GM12872 (cell line): ENCODE results near the gene DEDD.

Experiments
- TF ChIP-seq, protein P1 (sequence below): IDR thresholded peaks from 3 replicates; pipeline ENCODE4 v1.5.1; 2011; ENCODE audit warnings: low read depth, mild to moderate bottlenecking, low read length, moderate library complexity; ENCODE audit not compliant: insufficient read depth

The DEDD gene, protein sequence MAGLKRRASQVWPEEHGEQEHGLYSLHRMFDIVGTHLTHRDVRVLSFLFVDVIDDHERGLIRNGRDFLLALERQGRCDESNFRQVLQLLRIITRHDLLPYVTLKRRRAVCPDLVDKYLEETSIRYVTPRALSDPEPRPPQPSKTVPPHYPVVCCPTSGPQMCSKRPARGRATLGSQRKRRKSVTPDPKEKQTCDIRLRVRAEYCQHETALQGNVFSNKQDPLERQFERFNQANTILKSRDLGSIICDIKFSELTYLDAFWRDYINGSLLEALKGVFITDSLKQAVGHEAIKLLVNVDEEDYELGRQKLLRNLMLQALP

DNA sequence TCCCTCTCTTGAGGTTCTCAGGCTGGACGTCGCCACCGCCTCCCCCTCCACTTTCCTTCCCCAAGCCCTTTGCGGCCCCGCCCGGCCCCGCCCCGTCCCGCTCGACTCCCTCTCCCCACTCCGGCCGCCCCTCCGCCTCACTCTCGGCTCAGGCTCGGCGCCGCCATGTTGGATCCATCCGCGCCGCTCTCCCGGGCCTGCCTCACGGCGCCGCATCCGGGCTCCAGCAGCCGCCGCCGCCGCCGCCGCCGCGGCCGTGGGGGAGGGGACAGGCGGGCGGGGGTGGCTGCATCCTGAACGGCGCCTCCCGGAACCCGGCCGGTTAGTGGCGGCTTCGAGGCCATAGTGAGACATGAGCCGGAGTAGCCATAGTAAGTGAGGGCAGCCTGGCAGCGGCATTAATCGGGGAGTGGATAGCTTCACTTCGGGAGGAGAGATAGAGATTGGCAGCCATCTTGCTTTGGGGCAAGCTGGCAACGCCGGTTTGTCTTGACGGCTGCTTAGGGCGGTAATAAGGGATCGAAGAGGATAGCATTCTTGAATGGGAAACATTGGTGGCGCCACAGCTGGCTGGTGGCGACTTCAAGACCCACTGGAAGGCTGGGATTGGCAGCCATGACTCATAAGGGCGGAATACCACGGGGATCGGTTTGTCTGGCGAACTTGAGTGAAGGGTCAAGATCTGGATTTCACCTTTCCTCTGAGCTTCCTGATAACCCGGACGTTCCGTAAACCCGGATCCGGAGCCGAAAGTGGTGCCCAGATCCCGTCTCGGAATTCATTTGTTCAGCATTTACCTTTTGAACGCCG is at the start of gene DEDD:
TSS of gene DEDD (minus strand) at position 258 of the 810 bp plus-strand sequence. CDS start 8,205 bp downstream, outside the sequence.
- TF ChIP-seq, protein P1, sequence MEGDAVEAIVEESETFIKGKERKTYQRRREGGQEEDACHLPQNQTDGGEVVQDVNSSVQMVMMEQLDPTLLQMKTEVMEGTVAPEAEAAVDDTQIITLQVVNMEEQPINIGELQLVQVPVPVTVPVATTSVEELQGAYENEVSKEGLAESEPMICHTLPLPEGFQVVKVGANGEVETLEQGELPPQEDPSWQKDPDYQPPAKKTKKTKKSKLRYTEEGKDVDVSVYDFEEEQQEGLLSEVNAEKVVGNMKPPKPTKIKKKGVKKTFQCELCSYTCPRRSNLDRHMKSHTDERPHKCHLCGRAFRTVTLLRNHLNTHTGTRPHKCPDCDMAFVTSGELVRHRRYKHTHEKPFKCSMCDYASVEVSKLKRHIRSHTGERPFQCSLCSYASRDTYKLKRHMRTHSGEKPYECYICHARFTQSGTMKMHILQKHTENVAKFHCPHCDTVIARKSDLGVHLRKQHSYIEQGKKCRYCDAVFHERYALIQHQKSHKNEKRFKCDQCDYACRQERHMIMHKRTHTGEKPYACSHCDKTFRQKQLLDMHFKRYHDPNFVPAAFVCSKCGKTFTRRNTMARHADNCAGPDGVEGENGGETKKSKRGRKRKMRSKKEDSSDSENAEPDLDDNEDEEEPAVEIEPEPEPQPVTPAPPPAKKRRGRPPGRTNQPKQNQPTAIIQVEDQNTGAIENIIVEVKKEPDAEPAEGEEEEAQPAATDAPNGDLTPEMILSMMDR, result peak; percentile 17; the same call in 1 of the 3 replicates

DNA sequence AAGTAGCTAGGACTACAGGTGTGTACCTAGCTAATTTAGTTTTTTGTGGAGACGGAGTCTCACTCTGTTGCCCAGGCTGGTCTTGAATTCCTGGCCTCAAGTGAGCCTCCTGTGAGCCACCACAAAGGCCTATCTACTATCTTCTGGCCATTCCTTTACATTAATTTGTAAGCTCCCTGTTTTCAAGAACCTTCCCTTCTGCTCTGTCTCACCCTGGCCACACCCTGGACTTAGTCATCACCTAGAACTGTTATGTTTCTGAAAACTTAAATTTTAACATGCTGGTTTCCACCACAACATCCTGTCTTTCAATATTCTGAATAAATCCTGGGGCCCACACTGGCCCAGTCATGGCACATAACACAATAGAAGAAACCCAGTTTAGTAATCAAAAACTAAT is 49.7 kb upstream of the DEDD start:
- TF ChIP-seq, protein P1, result no peak

DNA sequence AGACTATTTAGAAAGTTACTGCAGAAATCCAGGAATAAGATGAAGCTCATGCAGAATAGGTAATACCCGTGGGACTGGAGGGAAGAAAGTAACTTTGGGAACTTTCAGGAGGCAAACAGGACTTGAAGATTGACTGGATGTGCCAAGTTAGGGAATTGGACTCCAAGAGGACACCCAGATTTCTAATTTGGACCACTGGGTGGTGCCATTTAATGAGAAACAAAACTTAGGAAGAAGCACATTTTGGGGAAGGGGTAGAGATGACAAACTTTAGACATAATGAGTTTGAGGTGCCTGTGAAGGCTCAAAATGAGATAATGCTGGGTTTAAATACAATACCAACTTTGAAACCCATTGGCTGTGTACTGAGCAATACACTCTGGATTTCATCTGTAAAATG is 48.2 kb upstream of the DEDD start:
- TF ChIP-seq, protein P1, result peak; percentile 41; the same call in 1 of the 3 replicates

DNA sequence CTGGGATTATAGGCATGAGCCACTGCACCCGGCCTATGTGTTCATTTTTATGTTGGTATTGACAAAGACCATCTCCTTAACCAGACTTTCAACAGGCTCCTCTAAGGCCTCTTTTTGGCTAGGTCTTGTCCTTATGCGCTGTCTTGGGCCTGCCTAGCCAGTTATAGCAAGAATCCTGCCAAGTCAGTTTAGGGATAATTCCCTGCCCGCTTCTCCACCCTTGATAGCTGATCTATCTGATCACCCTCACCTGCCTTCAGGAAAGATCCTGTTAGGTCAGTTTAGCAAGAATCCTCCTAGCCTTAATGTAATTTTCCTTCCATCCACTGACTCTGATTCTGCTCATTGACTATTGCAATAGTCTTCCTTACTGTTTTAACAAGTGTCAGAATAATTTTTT is 47.2 kb upstream of the DEDD start:
- TF ChIP-seq, protein P1, result no peak

DNA sequence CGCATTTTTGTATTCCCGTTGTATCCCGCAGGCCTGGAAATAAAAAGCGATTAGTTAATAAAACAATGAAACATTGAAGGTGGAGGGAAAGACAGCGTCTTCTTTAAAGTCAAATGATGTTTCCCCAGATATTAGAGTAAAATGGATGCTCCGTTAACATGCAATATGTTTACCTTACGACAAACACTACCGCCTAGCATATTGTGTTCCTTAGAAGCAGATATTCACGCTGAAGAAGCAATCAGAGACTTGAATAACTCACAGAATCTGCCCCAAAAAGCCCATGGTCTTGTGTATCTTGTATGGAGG is 45.4 kb upstream of the DEDD start:
- TF ChIP-seq, protein P1, result no peak

DNA sequence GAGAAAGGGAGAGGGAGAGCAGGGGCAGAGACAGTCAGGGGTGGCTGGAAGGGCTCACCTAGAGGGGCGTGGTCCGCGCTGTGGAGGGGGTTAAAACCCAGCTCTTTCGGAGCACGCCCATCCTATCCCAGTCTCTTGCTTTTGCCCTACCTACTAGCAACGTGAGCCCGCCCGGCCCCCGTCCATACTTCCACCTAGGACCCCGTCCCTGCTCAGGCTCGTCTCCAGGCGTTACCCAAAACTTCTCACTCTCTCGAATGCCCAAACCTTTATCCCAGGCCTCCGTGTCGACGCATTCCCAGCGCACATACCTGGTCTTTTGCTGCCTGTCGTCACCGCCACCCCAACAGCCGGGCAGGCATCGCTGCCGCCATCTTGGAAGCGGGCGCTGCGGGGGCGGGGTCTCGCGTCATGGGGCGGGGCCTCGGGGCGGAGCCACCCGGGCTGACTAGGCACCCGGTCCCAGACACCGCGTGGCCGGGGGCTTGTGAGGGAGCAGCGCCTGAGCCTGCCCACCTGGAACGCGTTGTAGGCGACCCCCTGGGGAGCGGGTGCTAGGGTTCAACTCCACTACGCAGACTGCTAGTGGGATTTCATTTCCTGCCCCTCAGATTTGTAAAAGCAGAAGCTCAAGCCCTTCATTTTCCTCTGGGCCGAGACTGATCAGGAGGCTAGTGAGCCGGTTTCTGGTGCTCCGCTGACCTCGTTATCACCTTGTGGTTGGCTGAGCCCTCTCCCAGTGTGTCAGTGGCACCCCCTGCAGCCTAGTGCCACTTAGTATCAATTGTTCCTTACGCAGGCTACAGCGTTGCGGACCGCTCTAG is 44.9 kb upstream of the DEDD start, which contains the start of gene B4GALT3:
TSS of gene B4GALT3 (minus strand) at position 396 of the 824 bp plus-strand sequence. CDS start 1,447 bp downstream, outside the sequence.
- TF ChIP-seq, protein P1, result no peak
